NCI-H2081 treated with DMSO at 0.1 percent for 48 hours (cell line): ENCODE measurements around the gene SH3BGRL.

Source experiments
- DNase-seq: peaks from one replicate; lab custom pipeline; 2025; lab: John Stamatoyannopoulos, UW

Gene SH3BGRL

DNA sequence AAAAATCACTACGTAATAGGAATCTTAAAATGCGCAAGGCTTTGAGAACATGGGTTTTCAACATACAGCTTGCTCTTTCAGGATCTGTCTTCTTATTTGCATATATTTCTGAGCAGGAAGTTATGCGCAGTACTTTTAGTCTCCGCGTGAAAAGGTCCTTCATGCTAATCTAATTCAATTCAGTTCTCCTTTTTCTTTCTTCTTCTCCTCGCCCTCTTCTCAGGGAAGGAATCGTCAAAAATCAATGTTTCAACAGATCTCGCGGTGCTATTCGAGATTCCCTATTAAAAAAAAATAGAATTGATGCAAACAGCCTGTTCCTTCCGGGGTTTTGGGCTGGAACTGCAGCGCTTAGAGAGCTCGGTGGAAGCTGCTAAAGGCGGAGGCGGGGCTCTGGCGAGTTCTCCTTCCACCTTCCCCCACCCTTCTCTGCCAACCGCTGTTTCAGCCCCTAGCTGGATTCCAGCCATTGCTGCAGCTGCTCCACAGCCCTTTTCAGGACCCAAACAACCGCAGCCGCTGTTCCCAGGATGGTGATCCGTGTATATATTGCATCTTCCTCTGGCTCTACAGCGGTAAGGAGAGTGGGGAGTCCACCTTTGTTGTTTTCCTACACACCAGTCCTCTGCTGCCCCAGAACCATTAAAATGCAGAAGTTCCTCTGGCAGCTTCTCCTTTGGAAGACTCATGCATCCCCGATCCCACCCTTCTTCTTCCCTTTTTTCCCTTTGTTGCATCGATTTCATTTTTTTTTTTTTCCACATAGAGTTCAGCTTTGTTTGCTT lies at the start of gene SH3BGRL, which contains the start of gene HMGN5:
Gene SH3BGRL, plus strand, starts transcription at position 432 of the 785 bp plus-strand sequence. Its CDS starts 99 bp downstream, at position 531.
Gene HMGN5, minus strand, starts transcription at position 243 of the 785 bp plus-strand sequence. CDS start 80,364 bp downstream, outside the sequence.
- peak; percentile 30 for DNase-seq

DNA sequence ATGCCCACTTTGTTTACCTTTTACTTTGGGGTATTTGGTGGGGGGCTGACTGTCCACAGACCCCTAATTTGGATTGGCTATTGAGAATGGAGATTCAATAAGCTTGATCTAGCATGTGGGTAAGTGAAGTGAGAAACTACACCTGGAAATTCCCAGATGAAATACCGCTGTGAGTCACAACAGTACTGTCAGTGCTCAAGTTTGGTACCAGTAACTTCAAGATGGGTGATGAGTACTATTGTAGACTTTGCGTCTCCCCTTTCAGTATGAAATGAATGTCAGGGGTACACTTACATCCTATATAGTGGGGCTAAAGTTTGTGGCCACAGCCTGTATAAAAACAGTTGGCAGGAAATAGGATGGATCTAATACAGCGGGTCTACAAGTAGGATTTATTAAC lies 33.5 kb upstream of the SH3BGRL start:
- no peak for DNase-seq

DNA sequence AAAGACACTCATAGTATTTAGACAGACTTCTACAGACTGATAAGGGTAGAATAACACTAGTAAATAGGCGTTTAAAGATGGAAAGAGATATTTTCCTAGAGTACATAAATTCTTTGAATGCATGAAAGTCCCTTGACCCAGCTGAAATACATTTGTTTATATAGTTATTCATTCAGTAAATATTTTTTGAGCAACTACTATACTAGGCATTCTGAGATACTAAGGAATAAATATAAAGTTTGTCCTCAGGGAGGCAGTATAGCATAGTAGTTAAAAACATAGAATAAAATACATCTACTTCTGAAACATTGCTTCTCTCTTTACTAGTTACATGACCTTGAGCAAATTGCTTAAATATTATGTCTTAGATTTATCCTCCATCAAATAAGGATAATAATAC lies 27.6 kb upstream of the SH3BGRL start:
- peak; percentile 14 for DNase-seq

DNA sequence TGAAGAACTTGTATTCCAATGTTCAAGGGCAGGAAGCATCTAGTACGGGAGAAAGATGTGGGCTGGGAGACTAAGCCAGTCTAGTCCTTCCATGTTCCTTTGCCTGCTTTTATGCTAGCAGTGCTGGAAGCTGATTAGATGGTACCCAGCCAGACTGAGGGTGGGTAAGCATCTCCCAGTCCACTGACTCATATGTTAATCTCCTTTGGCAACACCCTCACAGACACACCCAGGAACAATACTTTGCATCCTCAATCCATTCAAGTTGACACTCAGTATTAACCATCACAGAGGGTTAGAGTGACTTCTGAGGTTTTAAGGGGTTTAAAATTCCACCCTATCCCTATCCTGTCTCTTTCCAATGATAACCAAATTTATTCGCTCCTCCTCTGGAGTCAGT lies 6.6 kb upstream of the SH3BGRL start:
- no peak for DNase-seq

DNA sequence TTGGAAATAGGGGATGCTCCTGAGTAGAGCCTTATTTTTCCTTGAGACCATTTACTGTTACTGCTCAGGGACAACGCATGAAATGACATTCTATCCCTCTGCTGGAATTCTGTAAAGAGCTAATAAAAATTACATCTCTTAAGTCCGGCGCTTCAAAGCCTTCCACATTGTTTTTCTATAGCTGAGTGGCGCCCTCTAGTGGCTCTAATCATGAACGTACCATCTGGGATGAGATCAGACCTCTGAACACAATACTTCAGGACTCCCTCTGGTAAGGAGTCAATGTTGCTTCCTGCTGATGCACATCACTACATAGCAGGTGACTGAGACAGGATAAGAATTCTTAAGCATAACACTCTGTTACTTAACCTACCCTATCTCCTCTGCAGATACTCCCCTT lies 6.2 kb upstream of the SH3BGRL start:
- peak; percentile 3 for DNase-seq

DNA sequence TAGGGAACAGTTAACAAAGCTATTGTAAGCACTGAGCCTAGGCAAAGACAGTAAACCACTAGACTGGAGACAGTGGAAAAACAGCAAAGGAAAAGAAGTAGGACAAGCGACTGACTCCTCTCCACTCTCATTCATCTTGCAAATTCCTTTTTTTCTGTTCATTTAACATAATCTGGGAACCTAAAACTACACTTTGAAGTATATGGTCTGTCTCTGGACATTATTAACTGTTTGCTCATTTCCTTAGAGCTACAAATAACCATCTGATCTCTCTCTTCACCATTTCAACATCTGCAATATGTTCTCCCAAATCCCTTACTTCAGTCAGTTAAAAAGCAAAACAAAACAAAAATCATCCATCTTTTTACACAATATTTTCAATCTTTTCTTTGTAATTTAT lies 831 bp upstream of the SH3BGRL start:
- DNase-seq, result no peak

DNA sequence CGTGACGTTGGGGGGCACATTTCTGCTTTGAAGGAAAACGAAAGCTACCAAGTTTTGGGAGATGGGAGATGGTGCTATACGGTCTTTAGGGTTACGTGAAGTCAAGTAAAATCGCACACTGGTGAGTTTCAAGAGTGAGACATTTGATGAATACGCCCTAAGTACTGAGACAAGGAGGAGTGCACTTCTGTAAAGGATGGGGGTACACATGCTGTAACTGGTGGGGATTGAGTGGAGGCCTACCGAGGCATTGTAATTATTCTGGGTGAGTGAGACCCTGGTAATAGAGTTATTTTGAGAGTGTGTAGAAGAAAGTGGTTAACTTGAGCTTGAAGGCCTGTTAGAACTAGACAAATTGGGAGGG lies 536 bp downstream of the SH3BGRL start:
- DNase-seq, result no peak

DNA sequence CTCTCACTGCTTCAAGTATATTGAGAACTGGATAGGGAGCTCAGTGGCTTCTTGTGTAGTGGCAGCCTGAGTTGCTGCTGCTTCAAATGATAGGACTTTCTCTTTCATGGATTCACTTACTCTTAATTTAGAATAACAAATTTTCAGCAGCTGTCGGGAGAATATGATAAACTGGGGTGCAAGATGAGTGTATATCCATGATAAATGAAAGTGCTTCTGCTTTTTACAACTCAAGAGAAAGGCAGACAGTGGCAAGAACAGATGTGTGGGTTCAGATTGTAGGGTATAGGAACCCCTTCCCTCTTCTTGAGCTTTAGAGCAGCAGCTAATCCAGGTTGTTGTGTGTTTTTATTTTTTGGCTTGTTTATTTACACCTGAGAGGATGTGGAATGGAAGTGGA lies 1.0 kb downstream of the SH3BGRL start:
- no peak for DNase-seq

DNA sequence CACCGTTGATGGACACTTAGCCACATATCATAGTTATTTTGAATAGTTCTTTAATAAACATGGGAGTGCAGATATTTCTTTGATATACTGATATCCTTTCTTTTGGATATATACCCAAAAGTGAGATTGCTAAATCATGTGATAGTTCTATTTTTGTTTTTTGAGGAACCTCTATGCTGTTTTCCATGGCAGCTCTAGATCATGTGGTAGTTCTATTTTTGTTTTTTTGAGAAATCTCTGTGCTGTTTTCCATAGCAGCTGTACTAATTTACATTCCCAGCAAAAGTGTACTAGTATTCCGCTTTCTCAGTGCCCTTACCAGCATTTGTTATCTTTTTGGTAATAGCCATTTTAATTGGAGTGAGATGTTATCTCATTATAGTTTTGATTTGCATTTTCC lies 3.6 kb downstream of the SH3BGRL start:
- no peak for DNase-seq

DNA sequence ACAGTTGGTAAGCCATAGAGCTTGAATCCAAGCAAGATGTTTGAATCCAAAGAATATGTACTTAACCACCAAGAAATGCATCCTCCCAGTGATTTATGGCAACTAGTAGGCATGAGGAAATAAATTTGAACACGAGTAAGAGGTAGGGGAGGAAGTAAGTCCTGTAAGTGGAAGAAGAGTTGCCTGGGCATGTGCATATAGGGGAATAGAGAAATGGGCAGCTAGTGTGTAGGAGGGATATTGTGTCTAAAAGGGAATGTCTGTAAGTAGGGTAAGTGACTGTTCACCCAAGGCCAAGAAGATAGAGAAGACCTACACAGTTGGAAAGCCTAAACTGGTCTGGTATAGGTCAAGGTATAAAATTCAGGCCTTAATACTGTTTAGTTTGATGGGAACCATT lies 4.6 kb downstream of the SH3BGRL start:
- no peak for DNase-seq

DNA sequence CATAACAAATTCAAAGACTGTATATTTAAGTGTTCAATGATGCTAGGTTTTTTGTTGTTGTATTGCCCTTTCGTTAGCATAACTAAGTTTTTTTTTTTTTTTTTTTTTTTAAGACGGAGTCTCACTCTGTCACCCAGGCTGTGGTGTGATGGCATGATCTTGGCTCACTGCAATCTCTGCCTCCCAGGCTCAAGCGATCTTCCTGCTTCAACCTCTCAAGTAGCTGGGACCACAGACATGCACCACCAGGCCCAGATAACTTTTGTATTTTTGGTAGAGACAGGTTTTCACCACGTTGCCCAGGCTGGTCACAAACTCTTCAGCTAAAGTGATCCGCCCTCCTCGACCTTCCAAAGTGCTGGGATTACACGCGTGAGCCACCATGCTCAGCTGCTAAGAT lies 7.0 kb downstream of the SH3BGRL start:
- no peak for DNase-seq

DNA sequence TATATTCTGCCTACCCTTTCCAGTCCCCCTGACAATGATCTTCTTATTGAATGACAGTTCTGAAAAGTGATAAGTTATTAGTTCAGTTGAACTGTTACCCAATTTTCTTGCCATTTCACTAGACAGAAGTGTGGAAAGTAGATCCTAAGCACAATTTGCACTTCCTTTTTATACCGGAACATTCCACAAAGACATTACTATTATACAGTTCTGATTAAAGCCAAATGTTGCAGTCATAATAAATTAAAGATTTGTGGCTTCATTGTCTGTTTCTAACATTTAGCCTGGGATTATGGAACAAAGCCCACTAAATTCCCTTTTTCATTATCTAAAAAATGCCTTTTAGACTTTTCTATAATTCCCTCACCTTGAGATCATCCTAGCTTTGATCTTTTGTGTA lies 13.8 kb downstream of the SH3BGRL start:
- no peak for DNase-seq

DNA sequence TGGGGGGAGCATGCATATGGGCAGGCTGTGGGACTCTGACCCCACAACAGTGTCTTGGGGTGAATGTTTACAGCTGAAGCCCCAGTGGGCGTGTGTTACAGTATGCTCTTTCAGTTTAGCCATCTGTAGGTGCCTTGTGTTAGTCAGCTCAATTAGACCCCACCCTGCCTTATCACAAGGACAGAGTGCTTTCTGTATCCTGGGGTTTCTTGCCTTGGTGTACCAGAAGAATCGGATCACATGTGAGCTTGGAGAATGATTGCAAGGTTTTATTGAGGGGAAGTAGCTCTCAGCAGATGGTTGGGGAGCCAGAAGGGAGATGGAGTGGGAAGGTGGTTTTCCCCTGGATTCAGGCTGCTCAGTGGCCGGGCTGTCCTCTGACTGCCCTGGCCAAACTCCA lies 27.3 kb downstream of the SH3BGRL start:
- DNase-seq, result no peak

DNA sequence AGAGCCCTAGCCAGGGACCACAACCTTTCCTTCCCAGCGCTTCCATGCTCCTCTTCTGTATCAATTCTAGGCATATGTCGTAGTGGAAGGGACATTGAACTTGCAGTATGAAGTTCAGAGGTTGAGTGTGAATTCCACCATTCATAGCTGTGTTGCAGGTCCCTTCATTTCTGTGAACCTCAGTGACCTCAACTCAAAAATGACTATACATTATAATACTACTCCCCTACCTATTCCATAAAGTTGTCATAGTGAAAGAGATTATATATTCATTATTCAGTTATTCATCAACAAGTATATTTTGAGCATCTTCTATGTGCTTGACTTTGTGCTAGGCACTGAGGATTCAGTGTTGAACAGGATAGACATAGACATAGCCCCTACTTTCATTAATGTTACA lies 28.0 kb downstream of the SH3BGRL start:
- DNase-seq, result no peak

DNA sequence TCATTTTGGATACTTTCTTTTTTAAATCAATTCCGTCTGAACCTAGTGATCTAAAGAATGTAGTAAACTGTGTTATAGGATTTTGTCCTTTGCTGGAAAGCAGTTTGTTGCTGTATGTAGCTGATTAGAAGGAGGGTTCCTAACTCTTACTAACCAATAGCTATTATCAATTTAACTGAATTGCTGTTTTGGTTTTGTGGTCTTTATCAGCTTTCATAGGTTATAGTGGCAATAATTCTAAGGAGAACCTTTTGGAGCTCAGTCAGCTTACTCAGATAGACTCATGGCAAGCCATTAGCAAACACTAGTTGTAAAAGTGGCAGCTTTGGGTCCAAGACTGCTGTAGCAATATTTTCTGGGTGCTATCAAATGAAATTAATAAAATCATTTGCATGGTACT lies 29.6 kb downstream of the SH3BGRL start:
- DNase-seq, result no peak

DNA sequence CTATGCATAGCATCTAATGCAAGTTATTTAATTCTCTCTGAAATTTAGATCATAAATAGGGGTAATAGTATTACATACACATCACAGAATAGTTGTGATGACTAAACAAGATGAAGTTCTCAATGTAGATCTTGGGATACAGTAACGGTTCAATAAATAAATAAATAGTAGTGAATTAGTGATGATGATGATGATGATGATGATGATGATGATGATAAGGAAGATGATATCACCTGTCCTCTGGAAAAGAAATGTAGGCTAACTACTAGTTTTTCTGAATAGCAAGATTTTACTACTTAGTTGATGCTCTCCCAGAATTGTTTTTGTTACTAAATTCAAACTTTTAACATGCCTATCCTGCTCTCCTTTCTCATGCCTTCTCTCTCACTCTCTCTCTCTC lies 30.3 kb downstream of the SH3BGRL start:
- DNase-seq, result no peak

DNA sequence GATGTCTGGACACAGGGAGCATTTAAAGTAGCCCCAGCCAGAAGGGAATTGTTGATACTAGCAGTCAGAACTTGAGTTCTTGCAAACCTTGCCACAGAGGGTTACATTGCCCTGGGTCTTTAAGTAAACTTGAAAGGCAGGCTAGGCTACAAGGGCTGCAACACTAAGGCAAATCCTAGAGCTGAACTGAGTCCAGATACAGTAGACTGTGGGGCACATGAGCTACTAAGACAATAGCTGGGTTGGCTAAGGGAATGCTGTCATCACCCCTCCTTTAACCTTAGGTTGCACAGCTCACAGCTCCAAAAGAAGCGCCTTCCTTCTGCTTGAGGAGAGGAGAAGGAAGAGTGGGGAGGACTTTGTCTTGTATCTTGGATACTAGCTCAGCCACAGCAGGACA lies 35.6 kb downstream of the SH3BGRL start:
- DNase-seq, result no peak

DNA sequence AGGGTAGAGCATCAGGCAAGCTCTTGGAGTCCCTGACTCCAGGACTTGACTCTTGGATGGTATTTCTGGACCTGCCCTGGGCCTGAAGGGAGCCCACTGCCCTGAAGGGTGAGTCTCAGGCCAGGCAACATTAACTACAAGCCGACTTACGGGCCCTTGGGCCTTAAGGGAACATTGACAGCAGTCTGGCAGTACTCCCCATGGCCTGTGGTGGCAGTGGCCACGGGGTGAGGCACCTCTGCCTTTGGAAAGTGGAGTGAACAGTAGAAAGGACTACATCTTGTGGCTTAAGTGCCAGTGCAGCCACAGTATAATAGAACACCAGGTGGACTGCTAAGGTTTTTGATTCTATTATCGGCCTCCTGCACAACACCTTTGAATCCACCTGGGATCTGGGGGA lies 36.3 kb downstream of the SH3BGRL start:
- no peak for DNase-seq

DNA sequence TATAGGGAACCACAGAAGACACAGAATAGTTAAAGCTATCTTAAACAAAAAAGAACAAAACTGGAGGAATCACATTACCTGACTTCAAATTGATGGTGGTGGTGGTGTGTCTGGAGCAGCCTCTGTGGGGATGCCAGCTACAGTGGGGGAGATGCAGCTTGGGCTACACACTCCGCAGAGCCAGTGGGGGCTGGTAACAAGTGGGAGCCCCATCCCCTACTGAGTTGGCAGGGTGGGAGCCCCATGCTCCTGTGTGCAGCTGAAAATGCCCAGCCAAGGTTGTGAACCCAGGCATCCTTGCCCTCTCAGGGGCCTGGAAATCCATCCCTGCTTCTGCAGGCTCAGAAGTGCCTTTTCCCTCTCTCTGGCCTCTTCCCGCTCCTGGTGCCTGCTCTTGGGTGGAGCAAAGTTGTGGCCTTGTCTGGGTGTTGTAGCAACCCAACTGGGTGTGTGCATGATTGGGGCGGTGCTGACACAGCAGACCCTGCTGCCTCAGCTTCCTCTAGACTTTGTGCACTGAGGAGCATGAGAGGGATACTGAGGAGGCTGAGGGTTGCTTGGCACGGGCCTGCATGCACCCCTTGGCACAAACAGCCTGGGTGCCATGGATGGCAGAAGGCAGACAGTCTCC lies 38.9 kb downstream of the SH3BGRL start:
- no peak for DNase-seq

DNA sequence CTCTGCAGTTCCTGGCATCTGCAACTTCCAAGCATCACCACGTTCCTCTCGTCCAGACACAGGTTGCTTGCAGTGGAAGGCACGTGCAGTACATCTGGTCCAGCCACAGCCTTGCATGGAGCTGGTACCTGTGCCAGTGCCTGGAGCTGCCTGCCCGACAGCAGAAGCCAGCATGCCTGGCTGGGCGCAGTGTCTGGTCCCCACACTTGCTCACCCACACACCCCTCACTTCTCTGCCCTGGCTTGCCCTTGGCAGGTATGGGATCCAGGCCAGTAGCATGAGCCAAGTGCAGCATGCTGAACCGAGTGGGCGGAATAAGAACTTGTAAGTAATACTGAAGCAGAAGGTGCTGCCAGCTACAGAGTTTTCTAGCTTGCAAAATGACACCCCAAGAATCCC lies 39.9 kb downstream of the SH3BGRL start:
- DNase-seq, result no peak

DNA sequence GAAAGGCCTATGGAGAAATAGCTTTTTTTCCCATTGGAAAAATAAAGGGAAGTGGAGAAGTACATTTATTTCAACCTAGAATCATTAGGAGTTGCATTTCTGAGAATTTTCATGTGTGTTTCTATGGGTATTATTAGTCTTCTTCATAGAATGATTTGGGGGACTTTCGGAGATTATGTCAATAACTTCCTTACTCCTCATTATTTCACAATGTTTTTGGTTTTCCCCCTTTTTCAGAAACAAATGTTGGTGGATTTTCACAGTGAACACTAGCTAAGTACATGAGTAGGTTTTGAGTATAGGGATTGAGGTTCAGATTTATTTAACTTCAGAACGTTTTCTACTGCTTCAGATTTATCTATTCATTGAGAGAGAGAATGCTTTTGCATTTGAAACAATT lies 54.0 kb downstream of the SH3BGRL start:
- DNase-seq, result no peak

DNA sequence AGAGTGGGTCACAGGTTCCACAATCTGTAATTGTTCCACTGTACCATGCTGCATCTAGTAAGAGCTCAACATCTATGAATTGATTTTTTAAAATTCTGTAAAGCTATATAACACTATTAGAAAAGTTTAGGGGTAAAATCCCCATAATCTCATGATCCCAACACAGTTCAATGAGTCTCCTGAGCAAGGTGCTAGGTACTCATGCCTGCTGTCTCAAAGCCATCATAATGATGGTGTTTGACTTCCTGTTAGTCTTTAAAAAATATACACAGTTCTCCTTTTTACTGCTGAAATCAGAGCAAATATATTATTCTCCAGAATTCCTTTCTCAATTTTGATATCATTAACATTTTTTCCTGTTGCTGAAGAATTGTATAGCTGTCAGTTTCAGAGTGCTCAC lies 55.9 kb downstream of the SH3BGRL start:
- DNase-seq, result no peak

DNA sequence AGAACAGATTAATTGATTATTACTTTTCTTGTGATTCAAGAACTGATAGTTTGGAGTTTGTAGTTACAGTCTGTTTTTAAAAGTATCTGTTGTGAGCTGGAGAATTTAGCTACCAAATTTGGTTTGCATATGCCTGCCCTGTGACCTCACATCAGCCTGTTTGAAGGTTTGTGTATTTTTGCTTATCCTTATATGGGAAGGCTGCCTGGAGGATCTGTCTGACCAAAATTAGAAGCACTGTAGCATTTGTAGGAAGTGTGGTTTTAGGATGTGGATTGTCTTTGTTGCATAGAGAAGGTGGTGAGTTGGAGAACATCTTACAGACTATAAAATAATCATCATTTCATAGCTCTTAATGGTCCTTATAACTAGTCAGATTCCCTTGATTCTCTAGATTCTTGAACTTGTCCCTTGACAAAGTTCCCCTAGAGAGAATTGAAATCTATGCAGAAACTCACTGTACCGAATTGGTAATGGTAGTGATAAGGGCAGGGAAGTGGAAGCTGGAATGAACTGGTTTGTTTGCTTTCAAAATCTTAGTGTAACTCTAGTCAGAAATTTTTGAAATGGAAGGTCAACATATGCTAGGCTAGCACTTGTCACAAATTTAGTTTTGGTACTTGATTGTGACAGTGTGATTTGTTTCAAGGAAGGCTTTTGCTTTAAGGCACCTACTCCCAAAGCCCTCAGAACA lies 57.3 kb downstream of the SH3BGRL start:
- no peak for DNase-seq
